HCT116 (cell line): ENCODE measurements around the gene TRAF3. TPM values are rescaled to one million over a fixed set of nuclear protein-coding genes. Genes with fewer than 3 reads are reported as not detected.

Experiments used
- ATAC-seq: fragments of 200-7000 bp; cut with Tn5 transposase; 2 replicates; pipeline ENCODE4 v1.9.1; 2020; ENCODE audit warnings: mild to moderate bottlenecking, moderate library complexity
- BruUV-seq: library from RNA; stranded (reverse); fragments of 400-500 nt; replicated peaks from 2 replicates; lab custom pipeline; 2021; lab: Mats Ljungman, UMichigan
- CTCF ChIA-PET: fragments of 300-600 bp; sonication (Branson Sonifier 250); formaldehyde crosslinking; loops from one replicate; lab custom pipeline; 2021; ENCODE audit warnings: antibody characterized with exemption; lab: Charles Lee
- POLR2A ChIA-PET: fragments of 300-600, 350-600 bp; sonication (Branson Sonifier 250); formaldehyde crosslinking; loops from one replicate; lab custom pipeline; 2021; ENCODE audit warnings: antibody characterized with exemption; lab: Charles Lee
- RAD21 ChIA-PET, 2 experiments: fragments of 300-600 bp; sonication (Branson Sonifier 250); formaldehyde crosslinking; loops; one replicate each; lab custom pipeline; 2023; ENCODE audit warnings: low total read pairs in 2 of 2; ENCODE audit not compliant: uncharacterized antibody in 2 of 2, unreplicated experiment in 2 of 2, low non-redundant PET in 1 of 2; lab: Charles Lee
- DNase-seq: peaks from one replicate; pipeline ENCODE4 v3.0.0-alpha.2; 2010; ENCODE audit warnings: low read depth, low spot score
- H2AFZ ChIP-seq: fragments of 200-600 bp; shearing (Covaris generic), sonication (generic); 2 replicates; pipeline ENCODE4 v1.6.1; 2017; ENCODE audit warnings: low read depth, mixed run types, mixed read lengths, antibody characterized with exemption, low read length; ENCODE audit not compliant: poor library complexity, severe bottlenecking
- H3K27ac ChIP-seq: 2 replicates; pipeline ENCODE4 v1.5.1; 2012; ENCODE audit warnings: low read depth, low read length
- H3K27me3 ChIP-seq: fragments of 200-600 bp; sonication (generic); 2 replicates; pipeline ENCODE4 v1.6.1; 2016; ENCODE audit warnings: mixed run types, low read length, mixed read lengths; ENCODE audit not compliant: insufficient read depth
- H3K36me3 ChIP-seq, 2 experiments: fragments of 200-500 bp in 1 of 2; fragments of 200-600 bp in 1 of 2; sonication (Bioruptor generic) in 1 of 2; sonication (generic) in 1 of 2; 2 replicates each; pipeline versions ENCODE4 v1.5.1 to v1.6.1; 2014 to 2016; ENCODE audit warnings: low read length in 2 of 2, inconsistent platforms in 1 of 2, mixed read lengths in 1 of 2, mixed run types in 1 of 2; ENCODE audit not compliant: insufficient read depth in 2 of 2, control insufficient read depth in 1 of 2
- H3K4me1 ChIP-seq, 2 experiments: fragments of 200-600 bp in 1 of 2; sonication (generic) in 1 of 2; 2 replicates each; pipeline versions ENCODE4 v1.5.1 to v1.6.1; 2012 to 2017; ENCODE audit warnings: low read length in 2 of 2, inconsistent platforms in 1 of 2, mild to moderate bottlenecking in 1 of 2, mixed read lengths in 1 of 2, mixed run types in 1 of 2, moderate library complexity in 1 of 2; ENCODE audit not compliant: insufficient read depth in 2 of 2, control insufficient read depth in 1 of 2
- H3K4me2 ChIP-seq: fragments of 200-600 bp; sonication (generic); 2 replicates; pipeline ENCODE4 v1.6.1; 2017; ENCODE audit warnings: mixed run types, low read length, mixed read lengths
- H3K4me3 ChIP-seq, 2 experiments: fragments of 200-600 bp in 1 of 2; sonication (generic) in 1 of 2; replicated peaks in 1 of 2; 2 replicates each; pipeline ENCODE4 v1.5.1; 2011 to 2016; ENCODE audit warnings: low read length in 2 of 2, control low read depth in 1 of 2, low read depth in 1 of 2, mild to moderate bottlenecking in 1 of 2, mixed read lengths in 1 of 2, mixed run types in 1 of 2
- H3K79me2 ChIP-seq: fragments of 200-600 bp; sonication (generic); 2 replicates; pipeline ENCODE4 v1.6.1; 2017; ENCODE audit warnings: mild to moderate bottlenecking, mixed run types, low read length, moderate library complexity, mixed read lengths; ENCODE audit not compliant: insufficient read depth
- H3K9ac ChIP-seq: fragments of 200-600 bp; sonication (generic); 2 replicates; pipeline ENCODE4 v1.6.1; 2016; ENCODE audit warnings: low read length, mixed read lengths
- H3K9me2 ChIP-seq: fragments of 200-600 bp; sonication (generic), shearing (Covaris generic); 2 replicates; pipeline ENCODE4 v1.6.1; 2017; ENCODE audit warnings: mixed run types, mild to moderate bottlenecking, moderate library complexity; ENCODE audit not compliant: insufficient read depth
- H3K9me3 ChIP-seq, 2 experiments: fragments of 200-500 bp in 1 of 2; fragments of 200-600 bp in 1 of 2; sonication (Bioruptor generic) in 1 of 2; sonication (generic) in 1 of 2; 2 replicates each; pipeline ENCODE4 v1.6.1; 2014 to 2017; ENCODE audit warnings: low read length in 2 of 2, mixed read lengths in 2 of 2, inconsistent platforms in 1 of 2, low read depth in 1 of 2, mild to moderate bottlenecking in 1 of 2, mixed run types in 1 of 2, moderate library complexity in 1 of 2; ENCODE audit not compliant: control insufficient read depth in 1 of 2, insufficient read depth in 1 of 2
- H4K20me1 ChIP-seq: fragments of 200-600 bp; sonication (generic), shearing (Covaris generic); 2 replicates; pipeline ENCODE4 v1.6.1; 2017; ENCODE audit warnings: mixed run types, mild to moderate bottlenecking, moderate library complexity; ENCODE audit not compliant: insufficient read depth
- CEBPB ChIP-seq: IDR thresholded peaks from 2 replicates; pipeline ENCODE4 v1.6.1; 2012; ENCODE audit warnings: low read depth
- EZH2 ChIP-seq: fragments of 200-600 bp; sonication (generic); IDR thresholded peaks from 2 replicates; pipeline ENCODE4 v1.6.1; 2017; ENCODE audit warnings: antibody characterized with exemption, mixed run types
- EZH2phosphoT487 ChIP-seq: fragments of 200-600 bp; IDR thresholded peaks from 2 replicates; pipeline ENCODE4 v1.6.1; 2018; ENCODE audit warnings: antibody characterized with exemption, borderline replicate concordance
- ZBTB33 ChIP-seq: IDR thresholded peaks from 2 replicates; pipeline ENCODE4 v1.6.1; 2011; ENCODE audit warnings: mild to moderate bottlenecking, low read length, moderate library complexity; ENCODE audit not compliant: insufficient replicate concordance; ENCODE audit errors: extremely low read depth
- intact Hi-C: fragments of 100-400 bp; cut with micrococcal nuclease; formaldehyde crosslinking; loops from 2 replicates; pipeline ENCODE4 v1.10.0; 2022
- total RNA-seq: library from RNA; stranded (reverse); gene quantifications from one replicate; pipeline ENCODE4 v1.2.1, GENCODE V29; 2021; ENCODE audit not compliant: unreplicated experiment

TRAF3 gene
- total RNA-seq, 1 experiment from 2014 or later: 32.1 TPM

- H3K4me3 ChIP-seq: no peak overlapping the region
- no peaks in the 10 kb centered on the region for H3K79me2 ChIP-seq
- no peak overlapping the region for H3K4me2 ChIP-seq
- H3K9me2 ChIP-seq: no peaks in the 10 kb centered on the region
- no peak overlapping the region for H3K9ac ChIP-seq
- H3K27me3 ChIP-seq: no peaks in the 10 kb centered on the region
- CTCF ChIA-PET: no interaction called here
- no peaks in the 10 kb centered on the region for H3K4me1 ChIP-seq
- H3K36me3 ChIP-seq: no peaks in the 10 kb centered on the region
- DNase-seq (no peak), ATAC-seq (no peak)
- POLR2A ChIA-PET: interaction anchor here (0.7 kb wide), 1 partner anchor 253 kb away, joined by 3 read pairs; no protein-coding TSS in a partner anchor
- H2AFZ ChIP-seq: no peak overlapping the region
- TF ChIP-seq CEBPB (no peak), EZH2 (no peak)
- BruUV-seq: no TSS peak
- intact Hi-C loops: no loop called here
- H3K9me3 ChIP-seq: no peaks in the 10 kb centered on the region
- H3K27ac ChIP-seq: no peak overlapping the region
- RAD21 ChIA-PET: no interaction called here
- no peaks in the 10 kb centered on the region for H4K20me1 ChIP-seq
These were observed 19.2 kb upstream of the TRAF3 start for GRCh38 chr14:102758087-102758486.

- H3K79me2 ChIP-seq: no peaks in the 10 kb centered on the region
- ChIA-PET RAD21 (interaction anchor here in 1 of 2 experiments (0.5 kb wide), 1 partner anchor 153 kb away, joined by 3 read pairs; no protein-coding TSS in a partner anchor), CTCF (no interaction called here), POLR2A (no interaction called here)
- intact Hi-C loops: no loop called here
- no peaks in the 10 kb centered on the region for H3K36me3 ChIP-seq
- no TSS peak for BruUV-seq
- H3K4me1 ChIP-seq: no peaks in the 10 kb centered on the region
- H3K4me2 ChIP-seq: no peak overlapping the region
- H3K27ac ChIP-seq: no peak overlapping the region
- no peak for DNase-seq
- H2AFZ ChIP-seq: no peak overlapping the region
- H3K9me3 ChIP-seq: no peaks in the 10 kb centered on the region
- H3K27me3 ChIP-seq: no peaks in the 10 kb centered on the region
- H3K4me3 ChIP-seq: no peak overlapping the region
- H4K20me1 ChIP-seq: no peaks in the 10 kb centered on the region
- no peak for TF ChIP-seq ZBTB33
- TF ChIP-seq EZH2phosphoT487: no peak
- no peak overlapping the region for H3K9ac ChIP-seq
- H3K9me2 ChIP-seq: no peaks in the 10 kb centered on the region
- ATAC-seq: no peak
These were observed 17.6 kb upstream of the TRAF3 start for GRCh38 chr14:102759456-102760187.
